ENCODE data around the gene ALDH6A1. TPM values are rescaled to one million over a fixed set of nuclear protein-coding genes. Genes with fewer than 3 reads are reported as not detected.

The ALDH6A1 gene
- total and polyA plus RNA-seq, 2 of the 13 experiments (the other 11 are each of a cell fraction or from before 2014, with no cell fraction given), result 26.9 to 49.9 TPM

GRCh38 chr14:74018586-74019407 lies 65.5 kb downstream of the ALDH6A1 start, which contains the start of the genes BBOF1 and ENTPD5 (continued):
- TF ChIP-seq ZNF710 (CRISPR knock-in tag; IDR thresholded peaks at IDR 0.05; ENCODE audit: borderline replicate concordance) (no peak), NCOR1 (IDR thresholded peaks at IDR 0.05; ENCODE audit: borderline replicate concordance, low read length) (no peak), ZNF382 (CRISPR knock-in tag; IDR thresholded peaks at IDR 0.05; ENCODE audit: borderline replicate concordance) (no peak), HNF4G (IDR thresholded peaks at IDR 0.05; ENCODE audit: borderline replicate concordance, low read depth, low read length) (no peak), HNF4G (CRISPR knock-in tag; IDR thresholded peaks at IDR 0.05; ENCODE audit: borderline replicate concordance, low read depth) (0 out of 2 replicates have a peak, but pooled peaks have one; percentile 43), ZNF589 (CRISPR knock-in tag; conservative IDR thresholded peaks at IDR 0.05) (no peak), MED1 (CRISPR knock-in tag; IDR thresholded peaks at IDR 0.05) (no peak; the same call in 1 of the 2 replicates), ZKSCAN8 (CRISPR knock-in tag; IDR thresholded peaks at IDR 0.05; ENCODE audit: borderline replicate concordance) (0 out of 2 replicates have a peak, but pooled peaks have one; percentile 31), ZFP82 (CRISPR knock-in tag; IDR thresholded peaks at IDR 0.05; ENCODE audit: borderline replicate concordance) (0 out of 2 replicates have a peak, but pooled peaks have one; percentile 52), KAT2B (IDR thresholded peaks at IDR 0.05; ENCODE audit: borderline replicate concordance, low read depth, low read length) (no peak), ZNF407 (CRISPR knock-in tag; IDR thresholded peaks at IDR 0.05; ENCODE audit: not compliant biosample characterization) (peak; percentile 55), ARID5B (CRISPR knock-in tag; IDR thresholded peaks at IDR 0.05) (peak; percentile 7; the same call in 1 of the 2 replicates), ZNF331 (CRISPR knock-in tag; IDR thresholded peaks at IDR 0.05) (no peak; the same call in 1 of the 2 replicates)

Measured in HepG2 (cell line).